Measurements from ENCODE around the gene PRDM1.

PRDM1 gene

GRCh38 chr6:106098383-106099234 is 12.5 kb downstream of the PRDM1 start:
- no peak for DNase-seq

DNA sequence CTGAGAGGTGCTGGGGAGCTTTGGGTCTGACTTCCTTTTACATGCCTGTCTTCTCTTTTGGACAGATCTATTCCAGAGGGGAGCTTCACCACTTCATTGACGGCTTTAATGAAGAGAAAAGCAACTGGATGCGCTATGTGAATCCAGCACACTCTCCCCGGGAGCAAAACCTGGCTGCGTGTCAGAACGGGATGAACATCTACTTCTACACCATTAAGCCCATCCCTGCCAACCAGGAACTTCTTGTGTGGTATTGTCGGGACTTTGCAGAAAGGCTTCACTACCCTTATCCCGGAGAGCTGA is 13.1 kb downstream of the PRDM1 start:
- no peak for DNase-seq

- no peak for DNase-seq
Measured at GRCh38 chr6:106100755-106101154, 14.6 kb downstream of the PRDM1 start.

- no peak for DNase-seq
Measured at GRCh38 chr6:106101466-106101865, 15.3 kb downstream of the PRDM1 start.

DNA sequence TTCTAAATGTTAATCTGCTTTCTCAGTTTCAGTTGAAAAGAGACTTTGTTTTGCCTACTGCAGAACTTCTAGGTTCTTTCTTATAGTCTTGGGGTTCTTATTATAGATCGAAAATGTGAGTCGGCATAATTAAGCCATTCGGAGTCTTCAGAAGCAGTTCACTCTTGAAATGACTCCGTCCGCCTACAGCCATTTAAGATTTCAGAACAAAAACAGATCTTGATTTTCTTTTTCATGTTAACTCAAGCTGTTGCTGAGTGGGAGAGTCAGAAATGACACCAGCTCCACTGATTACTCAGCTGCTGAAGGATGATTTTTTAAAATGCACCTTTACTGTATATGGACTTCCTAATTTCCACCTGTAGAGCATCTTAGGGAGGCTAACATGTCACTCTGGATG is 15.9 kb downstream of the PRDM1 start:
- DNase-seq, result no peak

GRCh38 chr6:106102967-106103727 is 17.0 kb downstream of the PRDM1 start:
- DNase-seq, result no peak

GRCh38 chr6:106103728-106104109 is 17.6 kb downstream of the PRDM1 start:
- no peak for DNase-seq

DNA sequence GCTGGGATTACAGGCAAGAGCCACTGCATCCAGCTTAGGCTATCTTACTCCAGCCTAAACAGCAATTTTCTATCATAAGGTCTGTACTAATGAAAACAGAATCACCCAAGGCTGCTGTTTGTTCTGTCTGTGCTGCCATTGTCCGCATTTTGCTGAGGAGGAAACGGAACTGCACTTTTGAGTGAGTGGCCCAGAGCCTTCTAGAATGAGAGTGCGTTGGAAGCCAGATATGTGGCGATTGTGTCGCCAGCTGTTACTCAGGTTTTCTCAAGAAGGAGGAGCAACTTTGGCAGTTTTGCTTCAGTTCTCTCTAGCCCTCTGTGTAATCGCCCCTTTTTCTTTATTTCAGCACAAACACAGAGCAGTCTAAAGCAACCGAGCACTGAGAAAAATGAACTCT is 18.3 kb downstream of the PRDM1 start:
- DNase-seq, result no peak

GRCh38 chr6:106104941-106105340 is 18.8 kb downstream of the PRDM1 start:
- DNase-seq, result no peak

GRCh38 chr6:106105493-106105892 is 19.4 kb downstream of the PRDM1 start:
- no peak for DNase-seq

DNA sequence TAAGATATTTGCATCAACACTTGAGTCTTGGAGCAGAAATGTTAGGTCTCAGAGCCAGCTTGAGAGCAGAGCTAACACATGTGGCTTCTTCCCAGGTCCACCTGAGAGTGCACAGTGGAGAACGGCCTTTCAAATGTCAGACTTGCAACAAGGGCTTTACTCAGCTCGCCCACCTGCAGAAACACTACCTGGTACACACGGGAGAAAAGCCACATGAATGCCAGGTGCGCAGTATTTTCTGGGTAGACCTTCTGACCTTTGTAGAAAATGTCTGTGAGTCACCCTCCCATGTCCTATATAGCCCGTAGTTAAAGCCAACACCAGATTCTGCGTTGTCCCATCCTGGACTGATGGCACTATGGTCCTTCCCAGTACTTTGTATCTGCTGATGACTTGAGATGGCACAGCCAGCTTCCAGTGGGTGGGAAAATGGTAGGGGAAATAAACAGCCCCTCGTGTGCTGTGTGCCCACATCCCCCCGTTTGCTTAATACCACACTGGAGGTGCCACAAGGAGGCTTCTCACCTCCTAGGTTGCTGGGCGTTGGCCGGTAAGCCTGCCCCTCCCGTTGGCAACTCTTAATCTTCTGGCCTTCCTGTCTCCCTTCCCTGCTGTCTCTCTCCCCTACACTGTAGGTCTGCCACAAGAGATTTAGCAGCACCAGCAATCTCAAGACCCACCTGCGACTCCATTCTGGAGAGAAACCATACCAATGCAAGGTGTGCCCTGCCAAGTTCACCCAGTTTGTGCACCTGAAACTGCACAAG is 20.3 kb downstream of the PRDM1 start:
- no peak for DNase-seq

DNA sequence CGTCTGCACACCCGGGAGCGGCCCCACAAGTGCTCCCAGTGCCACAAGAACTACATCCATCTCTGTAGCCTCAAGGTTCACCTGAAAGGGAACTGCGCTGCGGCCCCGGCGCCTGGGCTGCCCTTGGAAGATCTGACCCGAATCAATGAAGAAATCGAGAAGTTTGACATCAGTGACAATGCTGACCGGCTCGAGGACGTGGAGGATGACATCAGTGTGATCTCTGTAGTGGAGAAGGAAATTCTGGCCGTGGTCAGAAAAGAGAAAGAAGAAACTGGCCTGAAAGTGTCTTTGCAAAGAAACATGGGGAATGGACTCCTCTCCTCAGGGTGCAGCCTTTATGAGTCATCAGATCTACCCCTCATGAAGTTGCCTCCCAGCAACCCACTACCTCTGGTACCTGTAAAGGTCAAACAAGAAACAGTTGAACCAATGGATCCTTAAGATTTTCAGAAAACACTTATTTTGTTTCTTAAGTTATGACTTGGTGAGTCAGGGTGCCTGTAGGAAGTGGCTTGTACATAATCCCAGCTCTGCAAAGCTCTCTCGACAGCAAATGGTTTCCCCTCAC is 21.0 kb downstream of the PRDM1 start:
- no peak for DNase-seq

DNA sequence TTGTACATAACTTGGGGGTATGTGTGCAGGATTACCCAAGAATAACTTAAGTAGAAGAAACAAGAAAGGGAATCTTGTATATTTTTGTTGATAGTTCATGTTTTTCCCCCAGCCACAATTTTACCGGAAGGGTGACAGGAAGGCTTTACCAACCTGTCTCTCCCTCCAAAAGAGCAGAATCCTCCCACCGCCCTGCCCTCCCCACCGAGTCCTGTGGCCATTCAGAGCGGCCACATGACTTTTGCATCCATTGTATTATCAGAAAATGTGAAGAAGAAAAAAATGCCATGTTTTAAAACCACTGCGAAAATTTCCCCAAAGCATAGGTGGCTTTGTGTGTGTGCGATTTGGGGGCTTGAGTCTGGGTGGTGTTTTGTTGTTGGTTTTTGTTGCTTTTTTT is 22.0 kb downstream of the PRDM1 start:
- no peak for DNase-seq

DNA sequence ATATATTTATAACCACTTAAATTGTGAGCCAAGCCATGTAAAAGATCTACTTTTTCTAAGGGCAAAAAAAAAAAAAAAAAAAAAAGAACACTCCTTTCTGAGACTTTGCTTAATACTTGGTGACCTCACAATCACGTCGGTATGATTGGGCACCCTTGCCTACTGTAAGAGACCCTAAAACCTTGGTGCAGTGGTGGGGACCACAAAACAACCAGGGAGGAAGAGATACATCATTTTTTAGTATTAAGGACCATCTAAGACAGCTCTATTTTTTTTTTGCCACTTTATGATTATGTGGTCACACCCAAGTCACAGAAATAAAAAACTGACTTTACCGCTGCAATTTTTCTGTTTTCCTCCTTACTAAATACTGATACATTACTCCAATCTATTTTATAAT is 22.9 kb downstream of the PRDM1 start:
- DNase-seq, result no peak

DNA sequence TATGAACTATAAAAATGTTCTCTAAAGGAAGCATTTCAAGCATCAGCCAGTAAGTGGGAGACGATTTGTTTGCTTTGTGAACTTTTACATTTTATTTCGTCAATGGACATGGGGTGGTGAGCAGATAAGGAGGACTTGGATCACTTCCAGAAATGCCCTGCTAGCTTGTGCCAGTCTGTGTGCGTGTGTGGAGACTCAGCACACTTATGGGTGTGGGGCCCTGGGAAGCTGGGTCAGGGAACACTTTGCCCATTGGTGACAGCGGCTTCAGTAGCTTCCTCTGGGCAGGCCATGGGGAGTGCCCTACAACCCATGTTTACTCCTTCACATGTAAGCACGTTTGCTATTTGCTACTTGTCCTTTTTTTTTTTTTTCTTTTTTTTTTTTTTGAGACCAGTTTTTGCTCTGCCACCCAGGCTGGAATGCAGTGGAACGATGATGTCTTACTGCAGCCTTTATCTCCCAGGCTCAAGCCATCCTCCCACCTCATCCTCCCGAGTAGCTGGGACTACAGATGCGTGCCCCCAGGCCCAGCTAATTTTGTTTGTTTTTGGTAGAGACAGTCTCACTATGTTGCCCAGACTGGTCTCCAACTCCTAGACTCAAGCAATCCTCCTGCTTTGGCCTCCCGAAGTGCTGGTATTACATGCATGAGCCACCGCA is 24.2 kb downstream of the PRDM1 start:
- no peak for DNase-seq

DNA sequence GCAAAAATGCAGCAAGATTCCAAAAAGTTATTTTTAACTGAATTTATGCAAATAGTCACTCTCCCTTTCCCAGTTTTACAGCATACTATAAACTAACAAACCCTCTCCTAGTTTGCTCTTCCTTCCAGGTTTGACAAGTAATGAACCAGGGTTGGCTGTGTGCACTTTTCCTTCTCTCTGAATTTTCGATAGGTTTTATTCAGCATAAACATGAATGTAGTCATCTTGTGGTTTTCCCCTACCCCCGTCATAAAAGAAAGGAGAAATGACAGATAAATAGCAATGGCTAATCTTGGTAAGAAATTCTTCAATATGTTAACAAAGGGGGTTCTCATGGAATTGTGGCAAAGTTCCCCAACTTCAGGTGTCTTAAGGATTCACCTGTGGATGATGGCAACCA is 26.3 kb downstream of the PRDM1 start:
- no peak for DNase-seq

GRCh38 chr6:106113256-106113959 is 27.3 kb downstream of the PRDM1 start:
- DNase-seq, result no peak

GRCh38 chr6:106114492-106114891 is 28.4 kb downstream of the PRDM1 start:
- DNase-seq, result no peak

GRCh38 chr6:106115286-106115685 is 29.1 kb downstream of the PRDM1 start:
- no peak for DNase-seq

DNA sequence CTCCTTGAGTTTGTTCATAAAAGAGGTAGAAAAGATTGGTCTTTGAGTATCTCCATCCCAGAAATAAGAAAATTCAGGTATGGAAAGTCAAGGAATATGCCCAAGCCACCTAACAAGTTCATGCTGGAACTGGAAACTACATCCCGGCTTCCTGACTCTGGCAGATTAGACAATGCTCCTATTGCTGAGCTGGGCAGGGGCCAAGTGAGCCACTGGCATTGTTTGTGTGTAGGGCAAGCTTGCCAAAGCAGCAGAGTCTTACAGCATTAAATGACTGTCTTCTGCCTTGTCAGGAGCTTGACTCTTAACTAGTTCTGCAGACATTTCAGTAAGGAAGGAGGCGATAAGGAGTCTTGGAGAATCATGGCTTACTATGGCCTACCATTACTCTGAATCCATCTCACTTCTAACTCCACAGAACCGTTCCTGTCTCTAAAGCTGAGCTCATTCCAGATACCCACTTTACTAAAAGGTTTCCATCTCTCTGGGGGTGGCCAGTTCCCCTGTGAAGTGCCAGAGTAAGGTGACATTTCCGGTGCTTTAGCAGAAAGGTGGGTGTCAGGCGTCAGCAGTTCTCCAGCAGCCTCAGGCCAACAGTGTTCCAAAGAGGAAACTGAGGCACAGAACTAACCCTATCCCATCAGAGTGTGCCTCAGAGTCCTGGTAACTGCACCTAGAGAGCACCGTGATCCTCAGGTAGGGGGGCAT is 30.1 kb downstream of the PRDM1 start:
- peak; percentile 79 for DNase-seq

- no peak for DNase-seq
Measured at GRCh38 chr6:106117579-106117978, 31.4 kb downstream of the PRDM1 start.

Data from midbrain (tissue), 1 donor.